Stimulated activated CD8-positive, alpha-beta memory T cell treated with anti-CD3 and anti-CD28 coated beads, Interleukin-15, amount 100 ng/mL, for 1 hour (primary cell): ENCODE measurements around the gene PUM2.

Experiments used
- DNase-seq: peaks from one replicate; pipeline ENCODE4 v3.0.0-alpha.2; 2020; ENCODE audit warnings: low read depth

PUM2 gene

DNA sequence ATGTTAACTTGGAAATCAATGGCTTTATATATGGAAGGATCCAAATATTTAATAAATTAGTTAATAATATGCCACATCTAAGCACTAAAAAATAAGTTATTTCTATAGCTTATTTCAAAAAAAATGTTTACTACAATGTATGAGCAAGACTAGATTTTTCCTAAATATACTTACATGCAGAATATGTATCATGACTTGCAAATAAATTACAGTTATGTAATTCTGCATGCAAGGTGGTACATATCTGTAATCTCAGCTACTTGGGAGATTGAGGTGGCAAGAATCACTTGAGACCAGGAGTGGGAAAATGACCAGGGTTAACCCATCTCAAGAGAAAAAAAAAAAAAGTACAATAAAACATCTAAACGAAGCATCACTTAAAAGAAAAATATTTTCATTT, 11.6 kb downstream of the PUM2 start:
- no peak for DNase-seq

DNA sequence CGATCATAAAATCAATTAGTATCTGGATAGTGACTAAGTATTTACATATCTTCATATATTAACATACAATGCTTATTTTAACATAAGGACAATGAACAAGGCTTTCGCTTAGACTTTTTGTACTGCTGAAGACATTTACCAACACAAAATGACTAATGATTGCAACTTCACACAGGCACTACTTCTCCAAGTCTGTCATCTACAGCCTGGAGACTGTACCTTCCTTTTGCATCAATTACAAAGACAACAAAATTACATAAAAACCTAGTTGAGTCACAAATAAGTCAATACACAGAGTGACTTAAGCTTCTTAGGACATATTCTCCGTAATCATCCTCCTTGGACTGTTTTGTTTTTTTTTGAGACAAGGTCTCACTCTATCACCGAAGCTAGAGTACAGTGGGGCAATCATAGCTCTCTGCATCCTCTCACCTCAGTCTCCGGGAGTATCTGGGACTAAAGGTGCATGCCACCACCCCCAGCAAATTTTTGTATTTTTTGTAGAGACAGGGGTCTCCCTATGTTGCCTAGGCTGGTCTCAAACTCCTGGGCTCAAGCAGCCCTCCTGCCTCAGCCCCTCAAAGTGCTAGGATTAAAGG, 15.9 kb downstream of the PUM2 start:
- DNase-seq: no peak

DNA sequence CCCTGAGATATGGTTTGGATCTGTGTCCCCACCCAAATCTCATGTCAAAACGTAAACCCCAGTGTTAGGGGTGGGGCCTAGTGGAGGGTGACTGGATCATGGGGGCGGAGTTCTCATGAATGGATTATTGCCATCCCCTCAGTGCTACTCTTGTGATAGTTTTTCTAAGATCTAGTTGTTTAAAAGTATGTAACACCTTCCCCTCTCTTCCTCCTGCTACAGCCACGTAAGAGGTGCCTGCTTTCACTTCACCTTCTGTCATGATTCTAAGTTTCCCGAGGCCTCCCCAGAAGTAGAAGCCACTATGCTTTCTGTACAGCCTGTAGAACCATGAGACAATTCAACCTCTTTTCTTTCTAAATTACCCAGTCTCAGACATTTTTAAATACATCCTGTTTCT, 16.9 kb downstream of the PUM2 start:
- DNase-seq: no peak

DNA sequence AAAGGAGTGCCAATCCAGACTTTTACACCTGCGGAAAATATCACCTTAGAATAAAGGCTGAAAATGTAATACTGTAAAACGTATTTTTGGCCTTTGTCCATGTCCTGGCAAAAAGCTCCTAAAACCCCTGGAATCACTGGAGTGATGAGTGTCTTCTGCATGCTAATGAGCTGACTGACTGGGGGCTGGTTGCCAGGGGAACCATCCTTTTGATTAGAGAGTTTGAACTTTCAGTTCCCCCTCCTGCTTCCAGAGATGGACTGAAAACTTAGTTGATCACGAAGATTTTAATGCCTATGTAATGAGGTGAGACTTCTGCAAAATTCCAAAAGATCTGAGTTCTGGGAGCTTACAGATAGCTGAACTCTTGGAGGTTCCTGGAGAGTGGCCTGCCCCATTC, 20.5 kb downstream of the PUM2 start:
- DNase-seq: no peak

DNA sequence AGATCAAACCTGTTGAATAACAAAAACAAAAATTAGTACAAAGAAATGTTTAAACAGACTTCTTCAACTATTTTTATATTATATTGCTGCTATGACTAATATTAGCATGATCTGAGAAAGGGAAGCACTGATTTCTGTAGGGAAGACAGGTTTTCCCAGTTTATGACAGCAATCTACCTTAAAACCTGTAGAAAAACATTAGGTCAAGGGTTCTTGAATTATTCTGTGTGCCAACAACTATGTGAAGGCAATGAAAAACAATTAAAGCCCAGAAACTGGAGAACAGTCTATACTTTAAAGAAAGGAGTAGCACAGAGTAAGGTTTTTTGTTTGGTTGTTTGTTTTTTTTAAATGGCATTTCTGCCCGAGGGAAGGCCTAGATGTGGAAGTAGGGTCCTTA, 23.3 kb downstream of the PUM2 start:
- no peak for DNase-seq

DNA sequence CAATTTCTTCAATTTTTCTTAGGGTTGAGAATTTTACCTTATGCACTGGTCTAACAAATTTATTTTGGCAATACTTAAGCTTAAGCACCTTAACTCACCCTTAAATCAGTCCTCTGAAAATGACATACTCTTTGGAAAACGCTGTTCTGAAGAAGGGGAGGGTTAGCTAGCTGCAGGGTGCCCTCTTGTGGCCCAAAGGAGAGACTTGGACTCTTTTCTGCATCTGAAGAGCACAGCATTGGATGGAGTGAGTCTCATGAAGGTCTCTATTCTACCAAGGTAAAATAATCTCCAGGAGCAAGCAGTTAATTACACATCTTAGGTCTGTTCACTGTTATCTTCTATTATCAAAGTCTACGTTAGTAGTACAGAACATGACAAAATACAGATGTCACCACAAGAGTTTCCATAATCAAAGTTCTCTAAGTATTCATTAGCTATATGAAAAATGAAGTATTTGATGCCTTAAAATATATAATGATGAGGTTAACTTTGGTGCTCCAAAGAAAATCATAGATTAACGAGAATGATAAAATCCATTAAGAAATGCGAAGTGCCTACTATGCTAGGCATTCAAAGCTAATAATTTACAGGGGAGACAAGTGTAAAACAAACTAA, 24.4 kb downstream of the PUM2 start:
- peak; percentile 14 for DNase-seq

DNA sequence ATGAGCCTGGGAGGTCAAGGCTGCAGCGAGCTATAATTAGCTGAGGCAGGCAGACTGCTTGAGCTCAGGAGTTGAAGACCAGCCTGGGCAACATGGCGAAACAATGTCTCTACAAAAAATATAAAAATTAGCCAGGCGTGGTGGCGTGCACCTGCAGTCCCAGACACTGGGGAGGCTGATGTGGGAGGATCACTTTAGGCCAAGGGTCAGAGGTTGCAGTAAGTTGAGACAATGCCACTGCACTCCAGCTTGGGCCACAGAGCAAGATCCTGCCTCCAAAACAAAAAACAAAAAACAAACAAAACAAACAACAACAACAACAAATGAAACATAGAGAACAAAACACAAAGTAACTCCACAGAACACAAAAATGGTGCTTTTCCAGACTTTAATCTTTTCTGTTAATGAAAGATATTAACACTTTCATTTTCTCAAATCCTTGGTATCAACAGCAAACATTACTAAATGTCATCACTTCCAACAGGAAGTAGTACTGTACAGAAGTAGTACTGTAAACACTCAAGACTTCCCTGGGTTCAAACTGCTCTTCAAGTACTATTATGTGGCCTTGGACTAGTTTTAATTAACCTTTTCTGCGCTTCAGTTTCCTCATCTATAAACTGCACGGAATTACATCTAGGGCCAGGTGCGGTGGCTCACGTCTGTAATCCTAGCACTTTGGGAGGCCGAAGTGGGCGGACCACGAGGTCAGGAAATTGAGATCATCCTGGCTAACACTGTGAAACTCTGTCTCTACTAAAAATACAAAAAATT, 27.9 kb downstream of the PUM2 start:
- DNase-seq: no peak

DNA sequence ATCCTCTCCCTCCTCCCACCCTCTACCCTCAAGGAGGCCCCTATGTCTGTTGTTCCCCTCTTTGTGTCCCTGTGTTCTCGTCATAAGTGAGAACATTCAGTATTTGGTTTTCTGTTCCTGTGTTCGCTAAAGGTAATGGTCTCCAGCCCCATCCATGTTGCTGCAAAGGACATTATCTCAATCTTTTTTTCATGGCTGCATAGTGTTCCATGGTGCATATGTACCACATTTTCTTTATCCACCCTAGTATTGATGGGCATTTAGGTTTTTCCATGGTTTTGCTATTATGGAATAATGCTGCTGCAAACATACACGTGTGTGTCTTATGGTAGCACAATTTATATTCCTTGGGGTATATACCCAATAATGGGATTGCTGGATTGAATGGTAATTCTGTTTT, 33.0 kb downstream of the PUM2 start:
- DNase-seq: no peak

DNA sequence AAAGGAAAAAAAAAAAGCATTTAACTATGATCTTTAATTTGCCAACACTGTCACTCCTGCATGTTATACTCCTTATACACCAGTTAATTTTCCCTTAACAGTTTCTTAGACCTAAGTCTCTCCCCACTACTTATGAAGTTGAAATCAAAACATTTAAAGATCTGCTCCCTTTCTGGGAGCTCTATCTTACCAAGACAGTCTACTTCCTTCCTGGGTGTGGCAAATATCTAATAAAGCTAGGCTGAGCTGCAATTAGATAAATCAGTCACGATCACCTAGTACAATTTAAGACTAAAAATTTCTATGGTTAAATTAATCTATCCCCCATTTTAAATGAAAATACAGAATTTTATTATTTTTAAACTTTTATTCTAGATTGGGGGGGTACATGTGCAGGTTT, 33.4 kb downstream of the PUM2 start:
- no peak for DNase-seq

DNA sequence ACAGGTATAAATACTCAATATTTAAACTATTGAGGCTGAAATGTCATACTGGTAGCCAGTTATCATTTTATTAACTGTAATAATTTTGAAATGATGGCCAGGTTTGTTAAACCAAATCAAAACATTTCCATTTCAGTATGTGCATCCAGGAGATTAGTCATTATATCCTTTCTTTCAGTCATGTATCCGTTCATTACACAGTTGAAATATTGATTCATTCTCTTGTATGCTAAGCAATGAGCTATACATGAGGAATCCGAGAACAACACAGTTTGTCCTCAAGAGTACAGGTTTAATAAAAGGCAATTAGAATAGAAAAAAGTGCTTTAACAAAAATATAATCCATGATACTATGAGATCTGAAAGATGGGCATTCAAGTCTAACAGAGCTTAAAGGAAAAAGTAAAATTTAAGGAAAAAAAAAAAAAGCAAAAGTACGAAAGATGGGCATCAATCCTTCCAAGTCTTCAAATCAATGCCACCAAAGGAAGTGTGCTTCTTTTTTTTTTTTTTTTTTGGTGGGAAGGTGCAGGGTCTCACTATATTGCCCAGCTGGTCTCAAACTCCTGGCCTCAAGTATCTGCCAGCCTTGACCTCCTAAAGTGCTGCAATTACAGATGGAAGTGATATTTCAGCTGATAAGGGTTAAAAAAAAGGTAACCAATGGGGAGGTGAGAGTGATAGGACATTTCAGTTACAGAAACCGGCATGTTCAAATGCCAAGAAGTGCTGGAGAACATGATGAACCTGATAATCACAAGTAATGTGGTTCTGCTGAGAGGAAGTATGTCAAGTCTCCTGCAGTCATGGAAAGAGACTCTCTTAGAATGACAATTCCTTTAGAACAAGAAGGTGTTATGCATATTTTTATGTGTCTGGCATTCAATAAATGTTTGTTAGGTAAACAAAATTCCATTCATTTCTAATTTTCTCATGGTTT, 35.8 kb downstream of the PUM2 start:
- DNase-seq: no peak

DNA sequence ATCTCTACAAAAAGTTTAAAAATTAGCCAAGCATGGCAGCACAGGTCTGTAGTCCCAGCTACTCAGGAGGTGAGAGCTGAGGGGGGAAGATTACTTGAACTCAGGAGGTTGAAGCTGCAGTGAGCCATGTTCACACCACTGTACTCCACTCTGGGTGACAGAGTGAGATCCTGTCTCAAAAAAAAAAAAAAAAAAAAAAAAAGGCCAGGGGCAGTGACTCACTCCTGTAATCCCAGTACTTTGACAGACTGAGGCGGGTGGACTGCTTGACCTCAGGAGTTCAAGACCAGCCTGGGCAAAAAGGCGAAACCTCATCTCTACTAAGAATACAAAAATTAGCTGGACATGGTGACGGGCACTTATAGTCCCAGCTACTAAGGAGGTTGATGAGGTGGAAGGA, 37.0 kb downstream of the PUM2 start:
- DNase-seq: no peak

DNA sequence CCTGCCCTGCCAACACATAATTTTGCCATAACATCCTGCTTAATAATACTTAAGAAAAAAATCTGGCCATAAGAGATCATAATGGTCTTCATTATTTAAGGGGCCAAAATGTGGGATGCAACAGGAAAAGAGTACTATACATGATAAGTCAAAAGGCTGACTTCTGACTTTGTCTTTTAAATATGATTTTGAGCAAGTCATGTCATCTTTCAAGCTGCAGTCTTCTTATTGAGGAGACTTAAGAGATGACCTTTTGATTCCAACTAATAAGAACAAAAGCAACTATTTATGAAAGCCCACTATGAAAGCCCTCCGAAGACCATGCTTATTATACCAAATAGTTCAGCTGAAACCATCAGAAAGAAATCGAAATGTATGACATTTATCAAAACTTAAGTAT, 41.6 kb downstream of the PUM2 start:
- DNase-seq: no peak

DNA sequence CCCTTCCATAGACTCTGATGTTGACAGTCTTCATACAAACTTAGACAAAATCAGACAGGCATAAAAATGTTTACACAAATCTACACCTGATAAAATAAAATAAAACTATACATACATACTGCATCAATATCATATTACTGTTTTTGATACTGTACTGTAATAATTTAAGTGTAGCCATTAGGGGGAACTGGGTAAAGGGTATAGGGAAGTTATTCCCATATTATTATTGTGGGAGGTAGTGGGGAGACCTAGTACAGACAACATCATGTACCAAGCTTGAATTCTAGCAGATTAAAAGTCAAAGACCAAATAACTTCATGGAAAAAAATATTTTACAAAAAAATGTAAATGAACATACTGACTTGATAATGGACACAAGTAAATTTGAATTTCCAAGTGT, 43.3 kb downstream of the PUM2 start:
- DNase-seq: no peak

DNA sequence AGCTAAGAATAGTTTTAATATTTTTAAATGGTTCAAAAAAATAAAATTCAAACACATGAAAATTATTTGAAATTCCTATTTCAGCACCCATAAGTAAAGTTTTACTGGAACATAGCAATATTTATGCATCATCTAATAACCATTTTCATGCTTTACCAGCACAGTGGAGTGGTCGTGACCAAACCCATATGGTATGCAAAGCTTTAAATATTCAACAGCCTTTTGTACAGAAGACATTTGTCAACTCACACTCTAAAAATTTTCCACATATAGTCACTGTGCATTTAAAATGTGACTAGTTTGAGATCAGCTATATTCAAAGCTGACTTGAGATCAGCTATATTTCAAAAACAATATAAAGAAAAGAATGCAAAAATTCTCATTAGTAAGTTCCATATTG, 46.2 kb downstream of the PUM2 start:
- DNase-seq: no peak

DNA sequence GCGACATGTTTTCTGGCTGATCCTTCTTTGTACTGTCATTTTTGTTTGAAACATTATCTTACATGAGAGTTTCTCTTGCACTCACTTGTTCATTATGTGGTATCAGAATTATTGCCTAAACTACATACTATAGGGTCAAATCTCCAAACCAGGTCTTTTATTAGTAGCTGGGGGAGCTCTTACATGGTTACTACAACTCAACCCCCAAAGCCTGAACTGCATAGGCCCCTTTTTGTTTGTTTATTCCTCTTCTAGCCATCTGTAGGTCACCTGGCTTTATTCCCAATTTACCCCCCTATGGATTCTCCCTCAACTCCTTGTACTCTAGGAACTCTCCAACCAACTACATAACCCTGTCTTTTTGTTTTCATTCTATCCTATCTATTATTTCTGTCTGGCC, 46.7 kb downstream of the PUM2 start:
- DNase-seq: no peak

DNA sequence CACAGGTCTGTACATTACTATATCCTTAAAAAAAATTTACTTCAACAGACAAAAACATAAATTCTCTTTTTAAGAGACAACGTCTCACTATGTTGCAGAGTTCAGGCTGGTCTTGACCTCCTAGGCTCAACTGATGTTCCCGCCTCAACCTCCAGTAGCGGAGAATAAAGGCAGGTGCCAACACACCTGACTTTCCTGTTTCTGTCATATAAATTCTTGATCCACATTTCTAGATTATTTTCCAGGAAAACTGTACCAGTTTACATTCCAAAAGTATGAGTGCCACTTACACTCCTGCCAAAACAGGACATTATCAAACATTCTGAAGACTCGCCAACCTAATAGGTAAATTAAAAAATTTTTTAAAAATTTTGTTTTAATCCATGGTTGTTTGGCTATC, 48.6 kb downstream of the PUM2 start:
- no peak for DNase-seq

DNA sequence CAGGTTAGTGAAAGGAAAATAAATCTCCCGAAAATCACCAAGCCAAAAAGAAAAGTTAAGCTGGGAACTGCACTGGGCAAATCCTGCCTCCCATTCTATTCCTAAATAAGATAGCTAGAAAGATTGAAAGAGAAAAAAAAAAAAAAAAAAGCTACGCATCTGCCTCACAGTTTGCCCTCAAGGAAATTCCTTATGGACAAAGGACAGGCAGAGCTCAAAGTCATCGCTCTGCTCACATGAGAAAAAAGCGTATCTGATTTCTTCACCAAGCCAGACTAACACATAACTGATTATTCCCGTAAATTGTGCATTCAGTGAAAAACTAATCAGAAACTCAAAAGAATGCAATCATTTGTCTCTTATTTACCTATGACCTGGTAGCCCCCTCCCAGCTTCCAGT, 50.0 kb downstream of the PUM2 start:
- DNase-seq: no peak

DNA sequence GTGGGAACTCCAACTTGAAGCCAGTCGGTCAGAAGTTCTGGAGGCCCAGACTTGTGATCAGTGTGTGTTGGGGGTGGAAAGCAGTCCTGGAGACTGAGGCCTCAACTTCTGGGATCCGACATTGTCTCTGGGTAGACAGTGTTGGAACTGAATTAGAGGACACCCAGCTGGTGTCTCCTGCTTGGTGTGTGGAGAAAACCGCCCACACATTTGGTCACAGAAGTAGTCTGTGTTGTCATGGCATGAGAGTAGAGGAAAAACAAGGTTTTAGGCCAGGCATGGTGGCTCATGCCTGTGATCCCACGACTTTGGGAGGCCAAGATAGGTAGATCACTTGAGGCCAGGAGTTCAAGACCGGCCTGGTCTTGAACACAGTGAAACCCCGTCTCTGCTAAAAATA, 51.5 kb downstream of the PUM2 start:
- no peak for DNase-seq

DNA sequence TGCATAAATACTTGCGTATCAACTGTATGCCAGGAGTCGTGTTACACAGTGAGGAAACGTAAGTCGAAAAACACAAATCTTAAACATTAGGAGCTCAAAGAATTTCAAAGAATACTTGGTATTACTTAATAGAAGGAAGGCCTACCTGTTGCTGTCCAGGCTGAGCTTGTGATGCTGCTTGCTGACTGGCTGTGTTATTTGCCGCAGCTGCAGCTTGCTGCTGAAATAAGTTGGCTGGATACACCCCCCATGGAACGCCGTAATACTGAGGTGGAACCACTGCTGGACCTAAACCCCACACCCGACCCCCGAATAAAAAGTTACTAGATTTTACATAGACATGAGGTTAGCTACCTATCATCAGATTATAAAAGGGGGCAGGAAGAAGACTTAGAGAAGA, 56.4 kb downstream of the PUM2 start:
- DNase-seq: no peak

DNA sequence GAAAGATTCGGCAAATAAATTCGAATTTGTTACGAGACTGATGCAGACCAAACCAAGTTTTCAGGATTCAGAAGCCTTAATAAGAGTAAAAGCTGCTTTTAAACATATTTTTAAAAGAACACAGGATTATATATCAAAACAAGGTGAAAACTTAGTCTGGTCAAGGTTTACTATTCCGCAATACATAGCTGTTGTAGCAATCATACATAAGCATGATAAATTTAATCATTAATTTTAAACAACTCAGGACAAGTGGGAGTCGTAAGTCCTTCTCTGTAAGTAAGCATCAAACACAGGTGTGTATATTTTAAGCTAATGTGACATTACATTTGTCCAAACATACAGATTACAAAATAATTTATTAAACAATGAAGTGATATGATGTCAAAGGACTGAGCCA, 57.7 kb downstream of the PUM2 start:
- no peak for DNase-seq

DNA sequence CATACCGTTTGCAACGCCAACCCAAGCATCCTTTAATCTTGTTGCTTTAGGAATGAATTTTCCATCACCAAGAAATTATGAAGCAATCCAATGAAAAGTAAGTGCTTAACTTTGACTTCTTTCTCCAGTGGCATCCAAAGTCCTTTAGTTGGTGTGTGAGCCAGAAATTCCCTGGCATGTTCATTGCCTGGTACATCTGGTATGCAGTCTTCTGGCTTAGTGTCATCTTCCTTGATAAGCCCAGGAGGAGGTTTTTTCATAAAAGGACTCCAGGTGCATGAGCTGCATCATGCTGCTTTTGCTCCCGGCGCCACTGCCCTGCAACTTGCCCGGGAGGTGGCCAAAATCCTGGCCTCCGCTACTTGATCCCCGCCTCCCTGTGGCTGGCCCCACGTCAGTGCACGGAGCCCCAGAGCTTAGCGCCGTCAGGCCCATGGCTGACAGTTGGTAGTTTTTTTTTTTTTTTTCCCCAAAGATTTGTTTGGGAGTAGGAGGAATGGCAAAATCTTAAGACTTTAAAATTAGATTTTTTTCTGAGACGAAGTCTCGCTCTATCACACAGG, 58.7 kb downstream of the PUM2 start:
- no peak for DNase-seq

DNA sequence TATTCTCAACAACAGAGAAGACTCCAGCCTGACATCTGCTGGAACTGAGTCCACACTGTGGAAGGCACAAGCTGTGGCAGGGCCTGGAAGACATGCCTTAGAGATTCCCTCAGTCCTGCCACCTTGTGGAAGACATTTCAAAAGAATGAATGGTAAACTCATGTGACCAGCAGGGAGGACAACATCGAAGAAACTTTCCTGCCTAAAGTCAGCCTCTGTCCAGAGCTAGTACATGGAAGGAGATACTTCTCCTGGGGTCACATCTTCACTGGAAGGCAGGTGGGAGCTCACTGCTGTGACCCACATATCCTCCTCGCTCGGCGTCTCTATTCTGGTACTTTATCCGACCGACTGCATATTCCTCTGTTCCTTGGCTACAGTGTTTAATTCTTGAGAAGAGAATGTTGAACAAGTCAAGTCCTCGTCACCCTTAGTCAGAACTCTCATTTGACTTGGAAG, 59.5 kb downstream of the PUM2 start:
- DNase-seq: no peak
